Gastroesophageal sphincter (tissue), 3 donors: ENCODE measurements around the gene GALR3.

ENCODE experiments used
- EP300 ChIP-seq: sonication (generic); formaldehyde crosslinking; IDR thresholded peaks from one replicate; pipeline ENCODE4 v1.6.1; 2017; ENCODE audit warnings: antibody characterized with exemption, mild to moderate bottlenecking
- POLR2A ChIP-seq, 2 donors: fragments of 450-650 bp; IDR thresholded peaks; one replicate each; pipeline ENCODE4 v1.6.1; 2017; ENCODE audit warnings: antibody characterized with exemption in 2 of 2, mild to moderate bottlenecking in 2 of 2, moderate library complexity in 1 of 2
- POLR2AphosphoS5 ChIP-seq: sonication (generic); formaldehyde crosslinking; IDR thresholded peaks from one replicate; pipeline ENCODE4 v1.6.1; 2017; ENCODE audit warnings: antibody characterized with exemption
- TF ChIP-seq, protein P1 (sequence below), 4 experiments: fragments of 200-600 bp in 2 of 4; fragments of 450-650 bp in 2 of 4; sonication (generic) in 1 of 4; IDR thresholded peaks; one replicate each; pipeline ENCODE4 v1.5.1; 2017 to 2019; ENCODE audit warnings: antibody characterized with exemption in 4 of 4, mild to moderate bottlenecking in 2 of 4, moderate library complexity in 2 of 4

DNA sequence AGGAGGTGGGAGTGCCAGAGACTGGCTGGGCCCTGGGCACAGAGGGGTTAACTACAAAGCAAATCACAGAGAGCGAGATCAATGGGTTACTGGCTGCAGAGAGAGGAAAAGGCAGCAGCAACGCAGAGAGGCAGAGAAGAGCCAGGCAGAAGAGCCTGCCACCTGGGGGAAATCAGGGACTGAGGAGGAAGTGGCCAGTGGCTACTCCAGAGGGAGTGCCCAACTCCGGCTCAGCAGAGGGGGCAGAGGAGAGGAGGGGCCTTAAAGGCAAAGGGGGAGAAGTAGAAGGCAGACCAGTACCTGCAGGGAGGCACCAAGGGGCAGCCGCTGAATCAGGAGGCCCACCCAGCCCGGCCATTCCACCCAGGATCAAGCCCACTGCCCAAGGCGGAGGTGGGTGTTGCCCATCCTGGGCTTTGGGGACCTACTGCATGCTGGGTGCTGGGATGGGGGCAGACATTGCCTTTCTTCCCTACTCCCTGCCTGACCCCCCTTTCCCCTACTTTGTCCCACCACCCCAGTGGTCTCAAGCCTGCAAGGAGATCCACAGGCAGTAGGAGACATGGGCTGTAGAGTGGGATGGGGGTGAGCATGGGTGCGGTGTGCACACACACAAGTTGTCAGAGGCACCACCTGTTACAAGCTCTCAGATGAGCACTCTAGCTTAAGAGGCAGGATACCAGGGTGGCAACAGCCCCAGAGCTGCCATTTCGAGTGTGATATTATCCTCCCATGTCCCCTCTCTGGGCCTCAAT is 926 bp upstream of the GALR3 start:
- TF ChIP-seq, protein P1, sequence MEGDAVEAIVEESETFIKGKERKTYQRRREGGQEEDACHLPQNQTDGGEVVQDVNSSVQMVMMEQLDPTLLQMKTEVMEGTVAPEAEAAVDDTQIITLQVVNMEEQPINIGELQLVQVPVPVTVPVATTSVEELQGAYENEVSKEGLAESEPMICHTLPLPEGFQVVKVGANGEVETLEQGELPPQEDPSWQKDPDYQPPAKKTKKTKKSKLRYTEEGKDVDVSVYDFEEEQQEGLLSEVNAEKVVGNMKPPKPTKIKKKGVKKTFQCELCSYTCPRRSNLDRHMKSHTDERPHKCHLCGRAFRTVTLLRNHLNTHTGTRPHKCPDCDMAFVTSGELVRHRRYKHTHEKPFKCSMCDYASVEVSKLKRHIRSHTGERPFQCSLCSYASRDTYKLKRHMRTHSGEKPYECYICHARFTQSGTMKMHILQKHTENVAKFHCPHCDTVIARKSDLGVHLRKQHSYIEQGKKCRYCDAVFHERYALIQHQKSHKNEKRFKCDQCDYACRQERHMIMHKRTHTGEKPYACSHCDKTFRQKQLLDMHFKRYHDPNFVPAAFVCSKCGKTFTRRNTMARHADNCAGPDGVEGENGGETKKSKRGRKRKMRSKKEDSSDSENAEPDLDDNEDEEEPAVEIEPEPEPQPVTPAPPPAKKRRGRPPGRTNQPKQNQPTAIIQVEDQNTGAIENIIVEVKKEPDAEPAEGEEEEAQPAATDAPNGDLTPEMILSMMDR (IDR thresholded peaks at IDR 0.05), result no peak
- TF ChIP-seq EP300 (no peak), POLR2AphosphoS5 (no peak), POLR2A (IDR thresholded peaks at IDR 0.05) (no peak)
